ENCODE results near the gene PTPRN2.

PTPRN2 gene

GRCh38 chr7:157652161-157652953 is 935.3 kb downstream of the PTPRN2 start:
- DNase-seq (ENCODE audit: low read depth, low spot score) = no peak
- no peak overlapping the region for H3K27ac ChIP-seq

GRCh38 chr7:157651366-157652160 is 936.1 kb downstream of the PTPRN2 start:
- no peak overlapping the region for H3K27ac ChIP-seq
- DNase-seq (ENCODE audit: low read depth, low spot score) = no peak

GRCh38 chr7:157650801-157651200 is 936.8 kb downstream of the PTPRN2 start:
- DNase-seq (ENCODE audit: low read depth, low spot score) = no peak
- H3K27ac ChIP-seq = no peak overlapping the region

GRCh38 chr7:157650131-157650631 is 937.4 kb downstream of the PTPRN2 start:
- no peak for DNase-seq (ENCODE audit: low read depth, low spot score)
- H3K27ac ChIP-seq = no peak overlapping the region

- H3K27ac ChIP-seq = no peak overlapping the region
- no peak for DNase-seq (ENCODE audit: low read depth, low spot score)
These were observed 941.1 kb downstream of the PTPRN2 start for GRCh38 chr7:157646551-157646950.

GRCh38 chr7:157645539-157645938 is 942.1 kb downstream of the PTPRN2 start:
- no peak for DNase-seq (ENCODE audit: low read depth, low spot score)
- no peak overlapping the region for H3K27ac ChIP-seq

- no peak overlapping the region for H3K27ac ChIP-seq
- DNase-seq (ENCODE audit: low read depth, low spot score) = no peak
These were observed 942.7 kb downstream of the PTPRN2 start for GRCh38 chr7:157644946-157645345.

GRCh38 chr7:157643525-157643970 is 944.1 kb downstream of the PTPRN2 start:
- H3K27ac ChIP-seq = no peak overlapping the region
- DNase-seq (ENCODE audit: low read depth, low spot score) = no peak

GRCh38 chr7:157641866-157642265 is 945.8 kb downstream of the PTPRN2 start:
- no peak for DNase-seq (ENCODE audit: low read depth, low spot score)
- H3K27ac ChIP-seq = no peak overlapping the region

GRCh38 chr7:157640144-157640543 is 947.5 kb downstream of the PTPRN2 start:
- DNase-seq (ENCODE audit: low read depth, low spot score) = no peak
- H3K27ac ChIP-seq = no peak overlapping the region

- no peak overlapping the region for H3K27ac ChIP-seq
- no peak for DNase-seq (ENCODE audit: low read depth, low spot score)
These were observed 949.1 kb downstream of the PTPRN2 start for GRCh38 chr7:157638563-157638962.

GRCh38 chr7:157637216-157637949 is 950.2 kb downstream of the PTPRN2 start:
- no peak overlapping the region for H3K27ac ChIP-seq
- DNase-seq (ENCODE audit: low read depth, low spot score) = no peak

GRCh38 chr7:157635669-157636068 is 952.0 kb downstream of the PTPRN2 start:
- DNase-seq (ENCODE audit: low read depth, low spot score) = no peak
- H3K27ac ChIP-seq = no peak overlapping the region

- H3K27ac ChIP-seq = no peak overlapping the region
- DNase-seq (ENCODE audit: low read depth, low spot score) = no peak
These were observed 952.5 kb downstream of the PTPRN2 start for GRCh38 chr7:157635148-157635500.

GRCh38 chr7:157634401-157635147 is 953.0 kb downstream of the PTPRN2 start:
- H3K27ac ChIP-seq = no peak overlapping the region
- DNase-seq (ENCODE audit: low read depth, low spot score) = no peak

- H3K27ac ChIP-seq = no peak overlapping the region
- DNase-seq (ENCODE audit: low read depth, low spot score) = no peak
These were observed 954.0 kb downstream of the PTPRN2 start for GRCh38 chr7:157633465-157634185.

GRCh38 chr7:157630301-157630853 is 957.2 kb downstream of the PTPRN2 start:
- DNase-seq (ENCODE audit: low read depth, low spot score) = no peak
- H3K27ac ChIP-seq = no peak overlapping the region

GRCh38 chr7:157628456-157628855 is 959.2 kb downstream of the PTPRN2 start:
- no peak overlapping the region for H3K27ac ChIP-seq
- no peak for DNase-seq (ENCODE audit: low read depth, low spot score)

GRCh38 chr7:157627646-157628045 is 960.0 kb downstream of the PTPRN2 start:
- no peak overlapping the region for H3K27ac ChIP-seq
- no peak for DNase-seq (ENCODE audit: low read depth, low spot score)

Data from epithelial cell of prostate (primary cell).